ENCODE data around the gene MYL9.
"Not testable (repeated sequence)": the region's sequence is repeated elsewhere in the genome, so short reads cannot be mapped to it uniquely, and the experiment has no call there.

The MYL9 gene

DNA sequence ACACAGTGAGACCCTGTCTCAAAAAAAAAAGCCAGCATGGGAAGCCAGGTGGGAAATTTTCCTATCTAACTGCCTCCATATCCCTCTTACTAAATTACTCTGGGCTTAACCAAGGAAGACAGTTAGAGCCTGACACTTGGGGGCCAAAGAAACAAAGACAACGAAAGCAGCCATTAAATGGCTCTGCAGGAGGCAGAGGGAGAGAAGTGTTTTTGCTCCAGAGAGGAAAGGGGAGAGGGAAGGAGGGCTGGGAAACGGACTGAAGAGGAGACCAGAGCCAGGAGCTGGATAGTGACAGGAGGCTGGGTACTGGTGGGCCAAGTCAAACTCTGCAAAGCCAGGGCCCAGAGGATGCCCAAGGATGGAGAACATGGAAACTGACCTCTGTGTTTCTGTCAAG is 21.4 kb downstream of the MYL9 start:
- Mint-ChIP-seq H3K27me3 (no peaks in the 10 kb centered on the region), H3K4me3 (no peak overlapping the region), H3K9me3 (ENCODE audit: low read depth) (no peaks in the 10 kb centered on the region), H3K4me1 (ENCODE audit: low read depth) (peaks cover 3% of the 10 kb centered on the region), H3K36me3 (peaks cover 4% of the 10 kb centered on the region), H3K27ac (no peak overlapping the region)

GRCh38 chr20:36563374-36563773 is 22.1 kb downstream of the MYL9 start:
- peaks cover 3% of the 10 kb centered on the region for H3K4me1 Mint-ChIP-seq (ENCODE audit: low read depth)
- no peak overlapping the region for H3K27ac Mint-ChIP-seq

GRCh38 chr20:36564078-36564725 is 22.9 kb downstream of the MYL9 start:
- H3K36me3 Mint-ChIP-seq; H3K27me3 Mint-ChIP-seq; H3K27ac Mint-ChIP-seq; H3K4me1 Mint-ChIP-seq (ENCODE audit: low read depth); H3K4me3 Mint-ChIP-seq; H3K9me3 Mint-ChIP-seq (ENCODE audit: low read depth): not testable (repeated sequence)

More at GRCh38 chr20:36563374-36563773, 22.1 kb downstream of the MYL9 start:
- no peaks in the 10 kb centered on the region for H3K27me3 Mint-ChIP-seq
- no peak overlapping the region for H3K4me3 Mint-ChIP-seq
- H3K9me3 Mint-ChIP-seq (ENCODE audit: low read depth) = no peaks in the 10 kb centered on the region
- H3K36me3 Mint-ChIP-seq = peaks cover 4% of the 10 kb centered on the region

DNA sequence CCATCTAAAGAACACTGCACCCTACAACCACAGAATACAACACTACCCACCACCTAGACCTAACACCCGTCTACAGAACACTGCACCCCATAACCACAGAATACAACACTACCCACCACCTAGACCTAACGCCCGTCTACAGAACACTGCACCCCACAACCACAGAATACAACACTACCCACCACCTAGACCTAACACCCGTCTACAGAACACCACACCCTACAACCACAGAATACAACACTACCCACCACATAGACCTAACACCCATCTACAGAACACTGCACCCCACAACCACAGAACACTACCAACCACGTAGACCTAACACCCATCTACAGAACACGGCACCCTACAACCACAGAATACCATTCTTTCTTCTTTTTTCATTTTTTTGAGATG is 23.4 kb downstream of the MYL9 start:
- H3K27ac Mint-ChIP-seq; H3K9me3 Mint-ChIP-seq (ENCODE audit: low read depth); H3K27me3 Mint-ChIP-seq; H3K4me1 Mint-ChIP-seq (ENCODE audit: low read depth); H3K4me3 Mint-ChIP-seq; H3K36me3 Mint-ChIP-seq: not testable (repeated sequence)

GRCh38 chr20:36565520-36565919 is 24.2 kb downstream of the MYL9 start:
- Mint-ChIP-seq H3K4me1 (ENCODE audit: low read depth) (peaks cover 6% of the 10 kb centered on the region), H3K9me3 (ENCODE audit: low read depth) (no peaks in the 10 kb centered on the region), H3K36me3 (peaks cover 4% of the 10 kb centered on the region), H3K4me3 (no peak overlapping the region), H3K27me3 (no peaks in the 10 kb centered on the region), H3K27ac (no peak overlapping the region)

DNA sequence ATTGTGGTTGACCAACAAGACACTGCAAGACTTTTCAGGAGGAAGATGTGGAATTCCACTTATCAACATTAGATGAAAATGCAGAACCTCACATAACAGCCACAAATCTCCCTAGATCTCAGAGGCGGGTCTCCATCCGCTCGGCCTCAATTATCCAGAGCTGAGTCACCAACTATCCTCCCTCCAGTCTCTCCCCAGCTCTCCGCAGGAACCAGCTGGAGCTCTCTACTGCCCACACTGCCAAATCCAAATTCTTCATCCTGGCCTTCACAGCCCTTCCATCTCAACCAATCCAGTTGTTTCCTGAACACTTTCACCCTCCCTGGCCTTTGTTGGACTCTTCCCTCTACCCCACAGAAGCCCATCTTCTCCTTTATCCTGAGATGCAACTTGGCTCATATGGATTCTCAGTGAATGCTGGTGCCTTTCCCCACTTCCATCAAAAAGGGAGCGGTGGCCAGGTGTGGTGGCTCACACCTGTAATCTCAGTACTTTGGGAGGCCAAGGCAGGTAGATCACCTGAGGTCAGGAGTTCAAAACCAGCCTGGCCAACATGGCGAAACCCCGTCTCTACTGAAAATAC is 28.6 kb downstream of the MYL9 start:
- Mint-ChIP-seq H3K9me3 (ENCODE audit: low read depth) (no peaks in the 10 kb centered on the region), H3K4me1 (ENCODE audit: low read depth) (peaks cover 23% of the 10 kb centered on the region), H3K36me3 (peaks cover 2% of the 10 kb centered on the region), H3K27me3 (no peaks in the 10 kb centered on the region), H3K27ac (peak overlapping the region; percentile 73), H3K4me3 (no peak overlapping the region)

DNA sequence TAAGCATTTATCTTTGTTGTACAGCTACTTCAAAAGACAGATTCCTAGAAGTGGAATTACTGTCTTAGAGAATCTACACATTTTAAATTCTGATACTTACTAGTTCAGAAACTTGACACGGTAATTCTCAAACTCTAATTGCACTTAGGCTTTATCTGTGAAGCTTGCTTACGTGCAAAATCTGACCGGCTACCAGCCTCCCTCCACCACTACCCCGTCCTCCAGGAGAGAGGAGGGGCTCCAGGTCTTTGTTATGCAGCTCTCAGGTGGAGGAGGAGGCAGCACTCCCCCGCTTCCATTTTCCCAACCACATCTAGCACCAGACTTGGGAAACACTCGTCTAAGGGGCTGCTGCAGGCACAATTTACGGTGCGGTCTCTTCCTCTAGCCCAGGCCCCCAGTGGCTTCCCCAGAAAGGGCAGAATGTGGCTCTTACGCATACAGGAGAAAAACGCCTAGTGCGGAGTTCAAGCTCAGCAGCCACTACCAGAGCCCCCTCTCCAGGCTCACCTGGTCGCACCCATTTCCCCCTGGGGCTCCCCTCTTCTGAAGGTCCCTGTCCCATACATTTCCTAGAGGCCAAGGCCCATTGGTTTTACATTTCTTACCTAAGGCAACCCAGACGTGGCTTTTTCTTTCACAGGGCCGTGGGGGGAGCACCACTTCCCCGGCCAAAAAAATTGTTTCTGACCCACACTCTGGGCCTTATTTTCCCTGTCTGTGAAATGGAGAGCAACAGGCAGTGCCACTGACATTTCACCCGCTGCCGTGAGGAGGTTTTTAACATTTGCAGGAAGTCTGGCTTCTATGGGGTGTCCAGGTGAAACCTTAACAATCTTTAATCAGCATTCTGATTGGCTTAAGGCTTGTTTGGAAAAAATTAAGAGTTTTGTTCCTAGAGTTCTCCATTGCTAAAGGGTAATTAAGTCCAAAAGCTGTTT is 30.5 kb downstream of the MYL9 start:
- peak overlapping the region; percentile 100 for H3K27ac Mint-ChIP-seq
- no peaks in the 10 kb centered on the region for H3K9me3 Mint-ChIP-seq (ENCODE audit: low read depth)
- H3K27me3 Mint-ChIP-seq = no peaks in the 10 kb centered on the region
- H3K36me3 Mint-ChIP-seq = no peaks in the 10 kb centered on the region
- H3K4me3 Mint-ChIP-seq = peak overlapping the region; percentile 95
- peaks cover 40% of the 10 kb centered on the region for H3K4me1 Mint-ChIP-seq (ENCODE audit: low read depth)

DNA sequence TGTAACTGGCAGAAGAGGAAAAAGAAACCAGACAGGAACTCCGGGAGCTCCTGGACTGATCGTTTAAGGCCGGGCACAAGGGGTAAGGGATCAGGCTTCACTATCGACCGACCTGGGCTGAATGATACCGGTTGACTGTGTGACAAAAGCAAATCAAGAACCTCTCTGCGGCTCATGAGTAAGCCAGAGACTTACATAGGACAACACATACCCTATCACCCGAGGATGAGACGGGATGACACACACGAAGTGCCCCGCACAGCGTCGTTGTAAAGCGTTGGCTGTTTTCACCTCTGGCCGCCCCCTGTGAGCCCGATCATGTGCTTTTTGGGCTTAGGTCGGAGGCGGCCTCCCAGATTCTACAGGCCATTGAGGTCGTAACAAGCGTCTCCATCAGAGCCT is 31.4 kb downstream of the MYL9 start:
- H3K36me3 Mint-ChIP-seq = no peaks in the 10 kb centered on the region
- H3K27me3 Mint-ChIP-seq = no peaks in the 10 kb centered on the region
- peak overlapping the region; percentile 95 for H3K4me3 Mint-ChIP-seq
- peak overlapping the region; percentile 100 for H3K27ac Mint-ChIP-seq
- H3K9me3 Mint-ChIP-seq (ENCODE audit: low read depth) = no peaks in the 10 kb centered on the region
- H3K4me1 Mint-ChIP-seq (ENCODE audit: low read depth) = peaks cover 40% of the 10 kb centered on the region

GRCh38 chr20:36573103-36573797 is 31.9 kb downstream of the MYL9 start, which contains the start of gene TGIF2:
Gene TGIF2 (plus strand): TSS chr20:36573597. CDS start chr20:36578775, 5,178 bp downstream.
- Mint-ChIP-seq H3K27ac (peak within 1 kb of the TSS; percentile 100), H3K4me3 (peak within 1 kb of the TSS; percentile 100), H3K27me3 (no peaks in the 10 kb centered on the region), H3K9me3 (ENCODE audit: low read depth) (no peaks in the 10 kb centered on the region), H3K4me1 (ENCODE audit: low read depth) (peaks cover 40% of the 10 kb centered on the region), H3K36me3 (no peaks in the 10 kb centered on the region)

- Mint-ChIP-seq H3K27me3 (no peaks in the 10 kb centered on the region), H3K4me3 (peak overlapping the region; percentile 66), H3K9me3 (ENCODE audit: low read depth) (no peaks in the 10 kb centered on the region), H3K36me3 (no peaks in the 10 kb centered on the region), H3K27ac (peak overlapping the region; percentile 41), H3K4me1 (ENCODE audit: low read depth) (peaks cover 42% of the 10 kb centered on the region)
These were observed 32.6 kb downstream of the MYL9 start for GRCh38 chr20:36573798-36574365.

DNA sequence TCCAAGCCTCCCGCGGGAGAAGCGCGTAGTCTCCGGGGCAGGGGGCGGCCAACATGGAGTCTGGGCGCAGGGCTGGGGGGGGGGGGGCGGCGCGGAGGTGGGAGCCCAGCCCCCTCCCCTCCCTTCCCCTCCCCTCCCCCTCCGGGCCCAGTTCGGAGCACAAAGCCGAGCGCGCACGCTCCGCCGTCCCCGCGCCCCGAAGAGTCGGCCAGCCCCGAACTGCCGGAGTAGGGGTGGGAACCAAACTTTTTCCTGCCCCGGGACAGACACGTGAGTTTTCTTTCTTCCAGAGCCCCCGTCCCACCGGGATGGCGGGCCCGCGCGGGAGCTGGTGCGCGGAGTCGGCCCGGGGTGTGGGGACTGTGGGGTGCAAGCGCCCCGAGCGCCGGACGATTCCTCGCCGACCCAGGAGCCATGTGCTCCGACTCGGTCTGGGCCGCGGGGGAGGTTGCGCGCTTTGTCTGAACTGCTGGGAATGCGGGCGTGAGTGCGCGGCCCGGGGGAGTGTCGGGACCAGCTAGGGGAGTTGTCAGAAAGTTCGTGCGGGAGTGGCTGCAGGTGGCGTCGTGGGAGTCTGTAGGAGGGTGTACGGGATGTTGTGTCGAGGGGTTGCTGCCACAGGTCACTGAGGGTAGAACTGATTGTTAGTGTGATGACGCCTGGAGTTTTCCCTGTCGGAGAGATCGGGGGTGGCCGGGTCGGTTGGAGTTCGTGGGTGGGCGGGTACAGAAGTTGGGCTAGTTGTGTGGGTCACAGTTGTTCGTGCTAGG is 33.2 kb downstream of the MYL9 start:
- peaks cover 42% of the 10 kb centered on the region for H3K4me1 Mint-ChIP-seq (ENCODE audit: low read depth)
- peak overlapping the region; percentile 100 for H3K4me3 Mint-ChIP-seq
- H3K9me3 Mint-ChIP-seq (ENCODE audit: low read depth) = no peaks in the 10 kb centered on the region
- peak overlapping the region; percentile 99 for H3K27ac Mint-ChIP-seq
- no peaks in the 10 kb centered on the region for H3K36me3 Mint-ChIP-seq
- H3K27me3 Mint-ChIP-seq = no peaks in the 10 kb centered on the region

DNA sequence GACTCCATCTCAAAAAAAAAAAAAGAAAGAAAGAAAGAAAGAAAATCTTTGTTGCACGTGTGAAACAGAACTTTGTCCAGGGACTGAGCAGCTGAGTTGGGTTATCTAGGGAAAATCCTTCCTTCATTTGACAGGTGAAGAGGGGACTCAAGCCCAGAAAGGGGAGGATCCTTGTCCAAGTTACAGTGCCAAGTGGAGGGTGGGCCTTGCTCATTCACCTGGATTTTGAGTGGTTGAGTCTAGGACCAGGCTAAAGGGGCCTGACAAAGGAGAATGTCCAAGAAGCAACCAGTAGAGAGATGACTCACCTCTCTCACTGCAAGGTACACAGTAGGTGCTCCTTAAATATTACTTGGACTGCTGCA is 34.7 kb downstream of the MYL9 start:
- H3K27me3 Mint-ChIP-seq = no peaks in the 10 kb centered on the region
- no peaks in the 10 kb centered on the region for H3K9me3 Mint-ChIP-seq (ENCODE audit: low read depth)
- peak overlapping the region; percentile 99 for H3K27ac Mint-ChIP-seq
- H3K4me3 Mint-ChIP-seq = peak overlapping the region; percentile 100
- peaks cover 45% of the 10 kb centered on the region for H3K4me1 Mint-ChIP-seq (ENCODE audit: low read depth)
- H3K36me3 Mint-ChIP-seq = peaks cover 3% of the 10 kb centered on the region

DNA sequence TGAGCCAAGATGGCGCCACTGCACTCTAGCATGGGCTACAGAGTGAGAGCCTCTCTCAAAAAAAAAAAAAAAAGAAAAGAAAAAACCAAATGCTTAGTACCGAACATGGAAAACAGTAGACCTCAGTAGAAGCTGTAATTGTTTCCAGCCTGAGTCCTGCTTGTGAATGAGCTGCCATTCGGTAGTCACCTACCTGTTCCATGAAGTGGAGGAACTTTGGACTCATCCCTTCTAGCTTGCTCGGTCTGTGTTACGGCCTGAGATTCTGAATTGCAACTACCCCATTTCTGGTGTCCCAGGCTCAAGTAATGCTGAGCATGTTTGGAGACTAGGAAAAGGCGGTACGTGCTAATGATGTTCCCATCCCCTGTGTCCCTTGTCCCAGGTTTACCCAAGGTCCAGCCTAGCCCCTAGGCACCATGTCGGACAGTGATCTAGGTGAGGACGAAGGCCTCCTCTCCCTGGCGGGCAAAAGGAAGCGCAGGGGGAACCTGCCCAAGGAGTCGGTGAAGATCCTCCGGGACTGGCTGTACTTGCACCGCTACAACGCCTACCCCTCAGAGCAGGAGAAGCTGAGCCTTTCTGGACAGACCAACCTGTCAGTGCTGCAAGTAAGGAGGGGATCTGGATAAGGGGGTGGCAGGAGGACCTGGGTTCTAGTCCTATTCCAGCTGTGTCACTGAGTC is 37.2 kb downstream of the MYL9 start:
- Mint-ChIP-seq H3K27ac (peak overlapping the region; percentile 16), H3K9me3 (ENCODE audit: low read depth) (no peaks in the 10 kb centered on the region), H3K4me3 (no peak overlapping the region), H3K27me3 (no peaks in the 10 kb centered on the region), H3K4me1 (ENCODE audit: low read depth) (peaks cover 44% of the 10 kb centered on the region), H3K36me3 (peaks cover 3% of the 10 kb centered on the region)
